GM18870 (cell line): ENCODE data around the gene CLN6.
"Not testable (repeated sequence)": the region's sequence is repeated elsewhere in the genome, so short reads cannot be mapped to it uniquely, and the experiment has no call there.

Source experiments
- ATAC-seq: cut with Tn5 transposase; IDR thresholded peaks from one replicate; pipeline ENCODE4 v1.9.1; 2021; ENCODE audit warnings: moderate library complexity; ENCODE audit not compliant: unreplicated experiment

CLN6 gene

DNA sequence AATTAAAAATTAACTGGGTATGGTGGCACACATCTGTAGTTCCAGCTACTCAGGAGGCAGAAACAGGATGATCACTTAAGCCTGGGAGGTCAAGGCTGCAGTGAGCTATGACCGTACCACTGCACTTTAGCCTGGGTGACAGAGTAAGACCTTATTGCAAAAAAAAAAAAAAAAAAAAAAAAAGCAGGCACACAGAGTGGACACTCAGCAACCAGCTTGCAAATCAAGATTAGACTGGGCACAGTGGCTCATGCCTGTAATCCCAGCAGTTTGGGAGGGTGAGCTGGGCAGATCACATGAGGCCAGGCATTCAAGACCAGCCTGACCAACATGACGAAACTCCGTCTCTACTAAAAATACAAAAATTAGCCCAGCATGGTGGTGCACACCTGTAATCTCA, 5.4 kb downstream of the CLN6 start:
- ATAC-seq: no peak

GRCh38 chr15:68223171-68223570, 6.4 kb downstream of the CLN6 start:
- ATAC-seq: no peak

DNA sequence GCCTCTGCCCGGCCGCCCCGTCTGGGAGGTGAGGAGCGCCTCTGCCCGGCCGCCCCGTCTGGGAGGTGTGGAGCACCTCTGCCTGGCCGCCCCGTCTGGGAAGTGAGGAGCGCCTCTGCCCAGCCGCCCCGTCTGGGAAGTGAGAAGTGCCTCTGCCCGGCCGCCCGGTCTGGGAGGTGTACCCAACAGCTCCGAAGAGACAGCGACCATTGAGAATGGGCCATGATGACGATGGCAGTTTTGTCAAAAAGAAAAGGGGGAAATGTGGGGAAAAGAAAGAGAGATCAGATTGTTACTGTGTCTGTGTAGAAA, 7.1 kb downstream of the CLN6 start:
- ATAC-seq: not testable (repeated sequence)

DNA sequence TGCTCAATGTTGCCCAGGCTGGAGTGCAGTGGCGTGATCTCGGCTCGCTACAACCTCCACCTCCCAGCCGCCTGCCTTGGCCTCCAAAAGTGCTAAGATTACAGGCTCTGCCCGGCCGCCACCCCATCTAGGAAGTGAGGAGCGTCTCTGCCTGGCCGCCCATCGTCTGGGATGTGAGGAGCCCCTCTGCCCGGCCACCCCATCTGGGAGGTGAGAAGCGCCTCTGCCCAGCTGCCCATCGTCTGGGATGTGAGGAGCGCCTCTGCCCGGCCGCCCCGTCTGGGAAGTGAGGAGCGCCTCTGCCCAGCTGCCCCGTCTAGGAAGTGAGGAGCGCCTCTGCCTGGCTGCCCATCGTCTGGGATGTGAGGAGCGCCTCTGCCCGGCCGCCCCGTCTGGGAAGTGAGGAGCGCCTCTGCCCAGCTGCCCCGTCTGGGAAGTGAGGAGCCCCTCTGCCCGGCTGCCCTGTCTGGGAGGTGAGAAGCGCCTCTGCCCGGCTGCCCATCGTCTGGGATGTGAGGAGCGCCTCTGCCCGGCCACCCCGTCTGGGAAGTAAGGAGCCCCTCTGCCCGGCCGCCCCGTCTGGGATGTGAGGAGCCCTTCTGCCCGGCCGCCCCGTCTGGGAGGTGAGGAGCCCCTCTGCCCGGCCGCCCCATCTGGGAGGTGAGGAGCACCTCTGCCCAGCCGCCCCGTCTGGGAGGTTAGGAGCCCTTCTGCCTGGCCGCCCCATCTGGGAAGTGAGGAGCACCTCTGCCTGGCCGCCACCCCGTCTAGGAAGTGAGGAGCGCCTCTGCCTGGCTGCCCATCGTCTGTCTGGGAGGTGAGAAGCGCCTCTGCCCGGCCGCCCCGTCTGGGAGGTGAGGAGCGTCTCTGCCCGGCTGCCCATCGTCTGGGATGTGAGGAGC, 7.7 kb downstream of the CLN6 start:
- ATAC-seq: not testable (repeated sequence)

DNA sequence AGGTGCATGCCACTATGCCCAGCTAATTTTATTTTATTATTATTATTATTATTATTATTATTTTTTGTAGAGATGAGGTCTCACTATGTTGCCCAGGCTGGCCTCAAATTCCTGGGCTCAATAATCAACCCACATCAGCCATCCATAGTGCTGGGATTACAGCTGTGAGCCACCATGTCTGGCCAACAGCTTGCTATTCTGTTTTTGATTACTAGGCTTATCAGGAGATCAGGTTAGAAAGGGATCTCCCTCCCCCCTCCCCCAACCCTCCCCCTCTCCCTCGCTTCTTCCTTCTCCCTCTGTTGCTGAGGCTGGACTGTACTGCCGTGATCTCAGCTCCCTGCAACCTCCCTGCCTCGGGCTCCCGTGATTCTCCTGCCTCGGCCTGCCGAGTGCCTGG, 8.6 kb downstream of the CLN6 start:
- no peak for ATAC-seq

GRCh38 chr15:68220489-68220888, 9.0 kb downstream of the CLN6 start:
- ATAC-seq: no peak

GRCh38 chr15:68218847-68219798, 10.4 kb downstream of the CLN6 start:
- ATAC-seq: no peak

DNA sequence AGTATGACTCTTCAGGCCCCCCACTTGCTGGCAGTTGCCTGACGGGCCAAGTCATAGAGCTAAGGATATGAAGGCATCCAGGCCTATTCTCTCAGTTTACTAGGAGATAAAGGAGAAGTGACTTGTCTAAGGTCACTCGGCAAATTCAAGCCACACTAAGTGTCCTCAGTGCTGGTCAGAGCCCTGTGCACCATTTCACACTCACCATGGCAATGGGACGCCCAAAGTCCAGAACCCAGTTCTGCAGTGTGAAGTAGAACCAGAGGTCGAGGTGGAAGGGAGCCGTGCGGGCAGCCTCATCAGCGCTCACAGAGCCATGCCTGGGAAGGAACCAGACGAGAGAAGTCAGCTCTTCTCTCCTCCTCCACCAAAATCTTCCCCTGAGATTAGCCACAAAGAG, 11.2 kb downstream of the CLN6 start:
- no peak for ATAC-seq

DNA sequence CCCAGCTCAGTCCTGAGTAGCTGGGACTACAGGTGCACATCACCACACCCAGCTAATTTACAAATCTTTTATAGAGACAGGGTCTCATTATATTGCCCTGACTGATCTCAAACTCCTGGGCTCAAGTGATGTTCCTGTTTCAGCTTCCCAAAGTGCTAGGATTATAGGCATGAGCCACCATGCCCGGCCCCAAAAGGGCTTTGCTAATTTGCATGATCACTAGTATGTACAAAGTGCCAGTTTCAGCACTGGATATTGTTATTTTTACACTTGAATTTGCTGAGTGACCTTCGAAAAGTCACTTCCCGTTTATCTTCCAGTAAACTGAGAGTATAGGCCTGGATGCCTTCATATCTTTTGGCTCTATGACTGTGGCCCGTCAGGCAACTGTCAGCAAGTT, 12.2 kb downstream of the CLN6 start:
- no peak for ATAC-seq

- no peak for ATAC-seq
Measured at GRCh38 chr15:68214838-68215254, 14.7 kb downstream of the CLN6 start.

DNA sequence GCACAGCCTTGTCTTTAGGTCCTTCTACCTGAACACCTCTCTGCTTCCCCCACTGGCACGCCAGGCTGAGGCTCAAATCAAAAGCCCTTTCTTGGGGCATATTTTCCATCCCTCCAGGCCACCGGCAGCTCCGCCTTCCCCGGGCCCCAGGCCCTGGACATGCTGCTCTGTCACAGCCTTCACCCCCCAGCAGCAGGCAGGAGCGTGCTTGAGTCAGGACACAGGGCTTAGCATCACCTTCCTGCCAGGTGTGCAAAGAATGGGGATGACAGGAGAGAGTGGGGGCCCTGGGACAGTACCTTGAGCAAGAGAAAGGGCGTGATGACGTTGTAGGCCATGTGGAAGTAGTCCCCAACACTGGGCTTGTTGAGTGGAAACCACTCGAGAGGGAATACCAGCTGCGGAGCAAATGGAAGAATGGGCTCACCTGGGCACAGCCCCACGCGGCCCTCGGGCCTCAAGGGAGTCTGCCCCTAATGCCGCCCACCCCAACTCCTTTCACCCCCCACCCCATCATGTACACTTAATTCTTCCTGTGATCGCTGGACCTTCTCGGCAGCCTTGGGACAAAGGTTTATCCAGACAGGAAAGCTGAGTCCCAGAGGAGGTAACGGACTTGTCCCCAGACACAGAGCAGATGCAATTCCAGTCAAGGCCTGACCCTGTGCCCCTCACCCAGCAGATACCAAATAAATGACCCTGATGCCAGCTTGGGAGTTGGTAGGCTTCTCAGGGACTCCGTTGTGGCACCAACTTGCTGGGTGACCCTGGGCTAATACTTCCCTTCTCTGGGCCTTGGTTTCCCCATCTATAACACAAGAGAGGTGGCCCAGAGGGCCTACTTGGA, 15.3 kb downstream of the CLN6 start:
- ATAC-seq: no peak

- ATAC-seq: not testable (repeated sequence)
Measured at GRCh38 chr15:68213491-68213845, 16.1 kb downstream of the CLN6 start.

DNA sequence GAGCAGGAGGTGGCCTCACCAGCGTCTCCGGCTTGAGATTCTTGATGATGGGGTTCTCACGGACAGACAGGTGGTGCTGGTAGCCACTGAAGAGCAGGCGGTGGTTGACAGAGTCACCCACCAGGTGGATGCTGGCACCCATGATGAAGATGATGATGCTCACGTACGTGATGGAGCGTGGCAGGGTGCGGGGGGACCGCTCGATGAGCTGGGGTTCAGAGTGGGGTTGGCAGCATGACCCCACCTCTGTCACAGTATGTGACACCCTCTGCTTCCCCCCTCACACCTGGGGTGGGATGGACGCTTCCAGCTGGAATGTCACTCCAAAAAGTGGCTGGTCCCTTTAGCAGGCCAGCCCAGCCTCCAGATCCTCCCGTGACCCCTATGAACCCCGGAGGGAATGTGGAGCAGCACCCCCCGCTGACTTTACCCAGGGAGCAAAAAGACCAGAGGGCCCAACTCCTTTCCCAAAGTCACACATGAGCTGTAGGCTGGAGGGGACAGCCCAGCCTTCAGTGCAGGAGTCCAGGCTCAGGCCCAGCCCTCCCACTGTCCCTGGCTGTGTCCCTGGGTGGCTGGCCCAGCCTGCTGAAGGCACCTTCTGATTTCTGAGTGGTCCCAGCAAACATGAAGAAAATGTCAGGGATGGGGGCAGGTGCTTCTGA, 17.7 kb downstream of the CLN6 start:
- no peak for ATAC-seq

GRCh38 chr15:68210821-68211655, 18.5 kb downstream of the CLN6 start:
- no peak for ATAC-seq

DNA sequence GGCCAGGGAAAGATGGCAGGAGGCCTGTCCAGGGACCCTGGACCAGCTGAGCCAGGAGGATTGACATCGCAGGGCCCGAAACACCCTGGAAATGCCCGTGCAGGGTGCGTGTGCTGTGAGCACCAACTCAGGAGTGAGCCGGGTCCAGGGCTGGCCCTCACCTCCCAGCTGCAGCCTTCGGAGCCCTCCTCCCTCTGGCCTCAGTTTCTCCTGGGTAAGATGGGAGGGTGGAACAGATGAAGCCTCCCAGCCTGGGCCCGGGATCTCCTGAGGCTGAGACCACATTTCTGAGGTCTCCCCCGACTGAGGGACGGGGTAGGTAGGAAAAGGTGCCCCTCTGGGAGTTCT, 19.1 kb downstream of the CLN6 start:
- no peak for ATAC-seq

DNA sequence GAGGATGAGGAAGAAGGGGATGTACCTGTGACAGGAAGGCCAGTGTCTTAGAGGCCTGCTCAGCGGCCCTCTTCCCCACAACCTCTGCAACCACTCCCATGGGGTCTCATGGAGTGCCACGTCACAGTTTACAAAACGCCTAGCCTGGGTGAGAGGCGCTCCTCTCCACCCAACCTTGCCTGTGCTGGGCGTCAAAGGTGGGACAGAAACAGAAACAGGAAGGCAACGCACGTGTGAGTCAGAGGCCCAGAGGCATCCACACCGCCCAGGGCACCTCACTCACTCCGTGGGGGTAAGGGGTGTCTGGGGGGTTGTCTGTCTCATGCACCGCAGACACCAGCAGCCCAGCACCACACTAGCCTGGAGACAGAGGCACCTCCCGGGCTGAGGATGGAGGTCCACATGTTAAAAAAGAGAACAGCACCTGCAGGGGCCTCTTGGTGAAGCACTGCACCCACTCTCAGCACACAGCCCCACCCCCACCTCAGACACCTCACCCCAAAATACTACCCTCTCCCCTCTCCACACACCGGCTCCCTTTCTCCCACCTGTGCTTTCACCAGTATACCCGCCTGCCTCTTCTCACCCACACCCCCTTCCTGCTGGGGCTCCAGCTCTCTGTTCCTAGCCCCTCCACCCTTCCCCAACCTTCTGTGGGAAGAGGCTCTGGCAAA, 19.7 kb downstream of the CLN6 start:
- no peak for ATAC-seq

DNA sequence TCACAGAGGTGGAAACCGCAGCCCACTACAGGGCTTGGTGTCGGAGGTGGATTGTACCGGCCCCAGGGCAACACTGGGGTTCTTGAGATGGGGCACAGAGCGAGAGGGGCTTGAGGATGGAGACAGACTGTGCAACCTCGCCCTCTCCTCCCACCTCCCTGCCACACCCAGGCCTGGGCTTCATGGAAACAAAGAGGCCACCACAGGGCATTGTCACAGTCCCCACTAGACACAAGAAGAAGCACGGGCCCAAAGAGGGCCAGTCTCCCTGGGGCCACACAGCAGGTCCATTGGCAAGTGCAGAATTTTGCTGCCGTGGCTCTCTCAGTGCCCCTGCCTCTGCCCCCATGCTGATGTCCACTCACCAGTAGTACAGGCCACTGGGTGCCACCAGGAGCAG, 20.3 kb downstream of the CLN6 start:
- ATAC-seq: no peak

- ATAC-seq: no peak
Measured at GRCh38 chr15:68208636-68209240, 20.8 kb downstream of the CLN6 start.

GRCh38 chr15:68208136-68208535, 21.4 kb downstream of the CLN6 start:
- ATAC-seq: no peak
